HG03064 (cell line): ENCODE data around the gene CERS5.

Source experiments
- ATAC-seq: cut with Tn5 transposase; IDR thresholded peaks from one replicate; pipeline ENCODE4 v1.9.1; 2021; ENCODE audit warnings: low read depth; ENCODE audit not compliant: unreplicated experiment

CERS5 gene

GRCh38 chr12:50082644-50083043, 84.5 kb downstream of the CERS5 start:
- no peak for ATAC-seq

- no peak for ATAC-seq
Measured at GRCh38 chr12:50081096-50081808, 85.9 kb downstream of the CERS5 start.

GRCh38 chr12:50079771-50080170, 87.4 kb downstream of the CERS5 start:
- no peak for ATAC-seq
